Lower lobe of right lung (tissue), 2 donors: ENCODE results near the gene CASQ2. TPM values are rescaled to one million over a fixed set of nuclear protein-coding genes. Genes with fewer than 3 reads are reported as not detected.

ENCODE experiments used
- ATAC-seq, 2 donors: fragments of 200-7000 bp; cut with Tn5 transposase; one replicate each; pipeline ENCODE4 v1.9.1; 2020 to 2022; ENCODE audit warnings: mild to moderate bottlenecking in 2 of 2, moderate library complexity in 2 of 2
- DNase-seq: peaks from one replicate; pipeline ENCODE4 v3.0.0-alpha.2; 2020
- H3K27ac ChIP-seq: fragments of 200-600 bp; one replicate; pipeline ENCODE4 v1.8.0; 2022
- H3K27me3 ChIP-seq: fragments of 200-600 bp; one replicate; pipeline ENCODE4 v1.8.0; 2022; ENCODE audit warnings: low read depth
- H3K36me3 ChIP-seq: fragments of 200-600 bp; one replicate; pipeline ENCODE4 v1.8.0; 2022; ENCODE audit warnings: mild to moderate bottlenecking
- H3K4me1 ChIP-seq: fragments of 200-600 bp; one replicate; pipeline ENCODE4 v1.8.0; 2022
- H3K4me3 ChIP-seq: fragments of 200-600 bp; one replicate; pipeline ENCODE4 v1.8.0; 2022; ENCODE audit warnings: mild to moderate bottlenecking
- H3K9me3 ChIP-seq: fragments of 200-600 bp; one replicate; pipeline ENCODE4 v1.8.0; 2022
- intact Hi-C: fragments of 100-400 bp; cut with DNase I; formaldehyde crosslinking; loops from one replicate; pipeline ENCODE4 v1.11.0; 2022
- total RNA-seq: library from RNA; stranded (reverse); fragmentation: NEBNext Ultra II Directional; extraction: Animal tissue kit (Norgen Biotek cat#: 25700); gene quantifications from one replicate; pipeline ENCODE4 v1.2.1, GENCODE V29; 2021
- TF ChIP-seq, protein P1 (sequence below): fragments of 200-600 bp; IDR thresholded peaks from one replicate; pipeline ENCODE4 v1.8.0; 2022; ENCODE audit warnings: antibody characterized with exemption, mild to moderate bottlenecking
- donor health status: DM: no; HTN: yes; CAD: no; lungs with severe emphysema.

CASQ2 gene
- total RNA-seq, 1 donor from 2014 or later = 3.3 TPM

DNA sequence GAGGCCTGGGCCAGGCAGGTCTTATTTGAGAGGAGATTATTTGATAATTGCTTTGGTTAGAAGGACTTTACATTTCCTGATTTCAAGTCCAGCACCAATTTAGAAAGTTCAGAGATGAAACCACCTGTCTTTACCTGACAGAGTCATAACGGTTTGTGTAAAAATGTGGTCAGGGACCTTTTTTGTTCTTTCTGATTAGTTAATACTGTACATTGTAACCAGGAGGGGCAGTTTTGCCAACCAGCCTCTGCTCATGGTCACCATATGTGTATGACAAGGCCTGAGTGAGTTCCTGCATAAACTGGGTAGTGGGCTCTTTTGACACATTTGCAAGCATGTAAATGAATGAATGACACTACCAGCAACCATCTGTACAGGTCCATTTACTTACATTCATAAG lies 70.9 kb downstream of the CASQ2 start:
- Histone ChIP-seq H3K4me1 (no peaks in the 10 kb centered on the region), H3K9me3 (no peaks in the 10 kb centered on the region), H3K36me3 (peaks cover under 1% of the 10 kb centered on the region), H3K27me3 (no peaks in the 10 kb centered on the region), H3K4me3 (no peak overlapping the region), H3K27ac (no peak overlapping the region)
- intact Hi-C loops = no loop called here
- TF ChIP-seq, protein P1, sequence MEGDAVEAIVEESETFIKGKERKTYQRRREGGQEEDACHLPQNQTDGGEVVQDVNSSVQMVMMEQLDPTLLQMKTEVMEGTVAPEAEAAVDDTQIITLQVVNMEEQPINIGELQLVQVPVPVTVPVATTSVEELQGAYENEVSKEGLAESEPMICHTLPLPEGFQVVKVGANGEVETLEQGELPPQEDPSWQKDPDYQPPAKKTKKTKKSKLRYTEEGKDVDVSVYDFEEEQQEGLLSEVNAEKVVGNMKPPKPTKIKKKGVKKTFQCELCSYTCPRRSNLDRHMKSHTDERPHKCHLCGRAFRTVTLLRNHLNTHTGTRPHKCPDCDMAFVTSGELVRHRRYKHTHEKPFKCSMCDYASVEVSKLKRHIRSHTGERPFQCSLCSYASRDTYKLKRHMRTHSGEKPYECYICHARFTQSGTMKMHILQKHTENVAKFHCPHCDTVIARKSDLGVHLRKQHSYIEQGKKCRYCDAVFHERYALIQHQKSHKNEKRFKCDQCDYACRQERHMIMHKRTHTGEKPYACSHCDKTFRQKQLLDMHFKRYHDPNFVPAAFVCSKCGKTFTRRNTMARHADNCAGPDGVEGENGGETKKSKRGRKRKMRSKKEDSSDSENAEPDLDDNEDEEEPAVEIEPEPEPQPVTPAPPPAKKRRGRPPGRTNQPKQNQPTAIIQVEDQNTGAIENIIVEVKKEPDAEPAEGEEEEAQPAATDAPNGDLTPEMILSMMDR = no peak
- ATAC-seq (no peak), DNase-seq (no peak)

DNA sequence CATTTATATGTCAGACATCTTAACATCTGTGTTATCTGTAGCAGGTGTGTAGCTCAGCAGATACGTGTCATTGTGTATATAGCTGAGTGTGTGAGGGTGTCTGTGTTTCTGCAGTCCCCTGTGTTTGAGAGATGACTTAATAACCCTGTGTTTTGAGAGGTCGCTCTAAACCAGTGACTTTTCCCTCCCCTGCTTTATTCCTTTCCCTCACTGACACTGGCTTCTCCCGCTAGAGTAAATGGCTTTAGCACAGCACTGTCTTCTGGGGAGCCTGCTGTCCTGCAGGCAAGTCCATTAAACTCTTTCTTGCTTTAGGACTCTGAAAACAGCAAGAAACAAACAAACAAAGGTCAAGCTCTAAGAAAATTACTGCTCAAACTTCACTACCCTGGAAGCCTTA lies 73.7 kb downstream of the CASQ2 start:
- TF ChIP-seq, protein P1 = no peak
- ATAC-seq = no peak
- Histone ChIP-seq H3K36me3 (peaks cover 28% of the 10 kb centered on the region), H3K4me1 (no peaks in the 10 kb centered on the region), H3K4me3 (no peak overlapping the region), H3K27ac (no peak overlapping the region), H3K27me3 (no peaks in the 10 kb centered on the region), H3K9me3 (no peaks in the 10 kb centered on the region)
- intact Hi-C loops = no loop called here
- no peak for DNase-seq

- H3K36me3 ChIP-seq = peaks cover 43% of the 10 kb centered on the region
- no peaks in the 10 kb centered on the region for H3K27me3 ChIP-seq
- TF ChIP-seq, protein P1 = no peak
- no peaks in the 10 kb centered on the region for H3K4me1 ChIP-seq
- DNase-seq (no peak), ATAC-seq (no peak)
- no peak overlapping the region for H3K4me3 ChIP-seq
- no peak overlapping the region for H3K27ac ChIP-seq
- intact Hi-C loops = no loop called here
- H3K9me3 ChIP-seq = no peaks in the 10 kb centered on the region
Measured at GRCh38 chr1:115692224-115692623, 76.3 kb downstream of the CASQ2 start.

DNA sequence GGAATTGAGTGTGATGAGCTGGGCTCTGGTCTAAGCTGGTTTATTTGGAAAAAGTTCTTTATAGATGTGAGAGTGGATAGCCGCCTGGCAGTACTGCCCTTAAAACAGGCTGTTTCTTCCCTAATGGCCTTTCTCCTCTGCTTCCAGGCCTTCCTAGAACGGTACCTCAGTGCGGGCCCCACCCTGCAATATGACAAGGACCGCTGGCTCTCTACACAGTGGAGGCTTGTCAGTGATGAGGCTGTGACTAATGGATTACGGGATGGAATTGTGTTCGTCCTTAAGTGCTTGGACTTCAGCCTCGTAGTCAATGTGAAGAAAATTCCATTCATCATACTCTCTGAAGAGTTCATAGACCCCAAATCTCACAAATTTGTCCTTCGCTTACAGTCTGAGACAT lies 77.5 kb downstream of the CASQ2 start:
- TF ChIP-seq, protein P1 = no peak
- Histone ChIP-seq H3K36me3 (peaks cover 53% of the 10 kb centered on the region), H3K9me3 (no peaks in the 10 kb centered on the region), H3K4me1 (no peaks in the 10 kb centered on the region), H3K27ac (no peak overlapping the region), H3K27me3 (no peaks in the 10 kb centered on the region), H3K4me3 (no peak overlapping the region)
- ATAC-seq (no peak), DNase-seq (no peak)
- intact Hi-C loops = no loop called here

DNA sequence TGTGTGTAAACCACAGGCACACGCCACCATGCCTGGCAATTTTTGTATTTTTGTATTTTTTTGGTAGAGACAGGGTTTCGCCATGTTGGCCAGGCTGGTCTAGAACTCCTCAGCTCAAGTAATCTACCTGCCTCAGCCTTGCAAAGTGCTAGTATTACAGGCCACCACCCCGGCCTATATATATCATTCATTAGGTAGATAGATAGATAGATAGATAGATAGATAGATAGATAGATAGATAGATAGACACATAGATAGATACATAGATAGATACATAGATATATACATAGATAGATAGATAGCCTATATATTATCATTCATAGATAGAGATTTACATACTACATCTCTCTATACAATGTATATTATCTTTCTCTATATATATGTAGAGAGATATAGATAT lies 80.8 kb downstream of the CASQ2 start:
- DNase-seq (no peak), ATAC-seq (no peak)
- no peaks in the 10 kb centered on the region for H3K4me1 ChIP-seq
- H3K36me3 ChIP-seq = peaks cover 73% of the 10 kb centered on the region
- intact Hi-C loops = no loop called here
- no peak overlapping the region for H3K27ac ChIP-seq
- H3K27me3 ChIP-seq = no peaks in the 10 kb centered on the region
- no peak overlapping the region for H3K4me3 ChIP-seq
- TF ChIP-seq, protein P1 = no peak
- H3K9me3 ChIP-seq = no peaks in the 10 kb centered on the region
